Gastrocnemius medialis (tissue), 4 donors: ENCODE data around the gene KLHL40.

Source experiments
- CTCF ChIP-seq, 5 experiments: fragments of 450-650 bp in 3 of 5; fragments of 200-600 bp in 2 of 5; sonication (generic) in 2 of 5; IDR thresholded peaks in 4 of 5; conservative IDR thresholded peaks in 1 of 5; 1 replicate in 4 of 5; 2 replicates in 1 of 5; pipeline ENCODE4 v1.5.1; 2016 to 2019; ENCODE audit warnings: antibody characterized with exemption in 5 of 5, mild to moderate bottlenecking in 3 of 5, moderate library complexity in 3 of 5
- POLR2A ChIP-seq, 2 donors: fragments of 450-650 bp; IDR thresholded peaks; one replicate each; pipeline ENCODE4 v1.6.1; 2017; ENCODE audit warnings: antibody characterized with exemption in 2 of 2, mild to moderate bottlenecking in 2 of 2, moderate library complexity in 2 of 2

DNA sequence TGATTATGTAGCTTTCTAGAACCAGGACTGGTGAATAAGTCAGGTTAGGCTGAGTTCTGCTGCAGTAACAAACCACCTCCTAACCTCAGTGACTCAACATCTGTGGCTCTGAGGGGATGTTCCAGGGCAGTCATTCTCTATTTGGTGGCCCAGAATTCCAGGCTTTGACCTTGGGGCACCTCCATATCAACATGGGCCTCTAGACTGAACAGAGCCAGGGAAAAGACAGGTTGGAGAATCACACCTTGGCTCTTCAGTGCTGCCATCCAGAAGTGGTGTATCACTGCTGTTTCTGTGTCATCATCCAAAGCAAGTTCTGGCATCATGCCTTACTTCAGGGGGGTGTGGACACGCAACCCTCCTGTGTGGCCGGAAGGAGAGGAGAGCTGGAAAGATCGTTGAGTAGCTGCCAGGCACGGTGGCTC is 16.5 kb upstream of the KLHL40 start:
- TF ChIP-seq CTCF (IDR thresholded peaks at IDR 0.05 in 4 of 5, conservative IDR thresholded peaks at IDR 0.05 in 1 of 5) (no peak), POLR2A (IDR thresholded peaks at IDR 0.05) (no peak)
